H1 (cell line): ENCODE data around the gene DNAAF5. TPM values are rescaled to one million over a fixed set of nuclear protein-coding genes. Genes with fewer than 3 reads are reported as not detected.

Source experiments
- CTCF ChIA-PET: fragments of 300-600 bp; sonication (Branson Sonifier 250); formaldehyde crosslinking; loops from one replicate; lab custom pipeline; 2021; ENCODE audit not compliant: partially characterized antibody; lab: Charles Lee
- POLR2A ChIA-PET: fragments of 300-600 bp; sonication (Branson Sonifier 250); formaldehyde crosslinking; loops from one replicate; lab custom pipeline; 2021; ENCODE audit warnings: inconsistent platforms; ENCODE audit not compliant: partially characterized antibody; lab: Charles Lee
- DNase-seq, 2 experiments: peaks; one replicate each; pipeline versions ENCODE4 v3.0.0 to v3.0.0-alpha.2; 2010 to 2022; ENCODE audit warnings: low spot score in 2 of 2, low read depth in 1 of 2, mixed read lengths in 1 of 2
- FAIRE-seq: peaks from 2 replicates; lab custom pipeline; 2011; peaks lifted over from hg19 to GRCh38; lab: Jason Lieb, UNC
- H2AFZ ChIP-seq: 2 replicates; pipeline ENCODE4 v1.8.1; 2012; ENCODE audit warnings: low read length, inconsistent platforms
- H2AK5ac ChIP-seq: 2 replicates; pipeline ENCODE4 v1.6.1; 2013; ENCODE audit warnings: low read depth, low read length
- H2BK120ac ChIP-seq: replicated peaks from 2 replicates; pipeline ENCODE3; 2013; ENCODE audit warnings: low read depth, low read length, inconsistent platforms
- H2BK12ac ChIP-seq: 2 replicates; pipeline ENCODE4 v1.6.1; 2013; ENCODE audit warnings: low read depth, low read length
- H2BK15ac ChIP-seq: 2 replicates; pipeline ENCODE4 v1.6.1; 2013; ENCODE audit warnings: low read length
- H2BK20ac ChIP-seq: 2 replicates; pipeline ENCODE4 v1.6.1; 2013; ENCODE audit warnings: low read length
- H2BK5ac ChIP-seq: 2 replicates; pipeline ENCODE4 v1.6.1; 2013; ENCODE audit warnings: low read depth, low read length
- H3K14ac ChIP-seq: 2 replicates; pipeline ENCODE4 v1.6.1; 2013; ENCODE audit warnings: inconsistent platforms; ENCODE audit not compliant: insufficient read length
- H3K18ac ChIP-seq: 2 replicates; pipeline ENCODE4 v1.6.1; 2013; ENCODE audit warnings: low read length; ENCODE audit errors: extremely low read depth
- H3K23ac ChIP-seq: 2 replicates; pipeline ENCODE4 v1.6.1; 2013; ENCODE audit warnings: inconsistent platforms; ENCODE audit not compliant: insufficient read length
- H3K23me2 ChIP-seq: 2 replicates; pipeline ENCODE4 v1.6.1; 2013; ENCODE audit warnings: low read depth, low read length
- H3K27ac ChIP-seq: 2 replicates; pipeline ENCODE4 v1.6.1; 2011; ENCODE audit warnings: low read depth, low read length, inconsistent platforms
- H3K27me3 ChIP-seq, 4 experiments: replicated peaks in 1 of 4; 1 replicate in 1 of 4; 2 replicates in 3 of 4; pipeline versions ENCODE4 v1.6.1 to v1.8.1; 2011 to 2013; ENCODE audit warnings: low read length in 3 of 4, mild to moderate bottlenecking in 3 of 4, inconsistent platforms in 2 of 4, mixed read lengths in 2 of 4, moderate library complexity in 1 of 4; ENCODE audit not compliant: control insufficient read depth in 3 of 4, insufficient read depth in 3 of 4; ENCODE audit errors: extremely low read depth in 1 of 4
- H3K36me3 ChIP-seq, 4 experiments: 2 replicates each; pipeline versions ENCODE4 v1.6.1 to v1.8.1; 2011 to 2013; ENCODE audit warnings: mild to moderate bottlenecking in 4 of 4, low read length in 3 of 4, moderate library complexity in 2 of 4, control low read depth in 1 of 4, inconsistent platforms in 1 of 4; ENCODE audit not compliant: insufficient read depth in 4 of 4, control insufficient read depth in 2 of 4
- H3K4ac ChIP-seq: replicated peaks from 2 replicates; pipeline ENCODE3; 2013; ENCODE audit warnings: low read length, low read depth, mixed read lengths, inconsistent platforms; ENCODE audit not compliant: insufficient read length
- H3K4me1 ChIP-seq, 4 experiments: replicated peaks in 1 of 4; 1 replicate in 1 of 4; 2 replicates in 3 of 4; pipeline versions ENCODE4 v1.6.1 to v1.8.1; 2011 to 2013; ENCODE audit warnings: low read length in 3 of 4, inconsistent platforms in 2 of 4, mixed read lengths in 1 of 4; ENCODE audit not compliant: insufficient read depth in 4 of 4, control insufficient read depth in 3 of 4
- H3K4me2 ChIP-seq, 2 experiments: 2 replicates each; pipeline versions ENCODE4 v1.6.1 to v1.8.1; 2011 to 2013; ENCODE audit warnings: low read depth in 2 of 2, low read length in 2 of 2, control low read depth in 1 of 2, inconsistent platforms in 1 of 2, mild to moderate bottlenecking in 1 of 2; ENCODE audit not compliant: insufficient read depth in 1 of 2
- H3K4me3 ChIP-seq, 4 experiments: fragments of 200-600, 300-600 bp in 1 of 4; sonication (generic), shearing (Covaris generic), sonication (Bioruptor Twin) in 1 of 4; 2 replicates each; pipeline versions ENCODE4 v1.5.1 to v1.8.1; 2011 to 2016; ENCODE audit warnings: low read length in 4 of 4, low read depth in 3 of 4, control low read depth in 2 of 4, inconsistent platforms in 2 of 4, mild to moderate bottlenecking in 2 of 4, mixed read lengths in 1 of 4, moderate library complexity in 1 of 4; ENCODE audit not compliant: insufficient read depth in 2 of 4; ENCODE audit errors: extremely low read depth in 1 of 4
- H3K56ac ChIP-seq: replicated peaks from 2 replicates; pipeline ENCODE3; 2013; ENCODE audit warnings: low read depth, mild to moderate bottlenecking, mixed read lengths, low read length, inconsistent platforms; ENCODE audit not compliant: insufficient read length
- H3K79me1 ChIP-seq: 2 replicates; pipeline ENCODE4 v1.6.1; 2013; ENCODE audit warnings: low read depth, low read length, control low read depth
- H3K79me2 ChIP-seq, 2 experiments: 2 replicates each; pipeline versions ENCODE4 v1.6.1 to v1.8.1; 2012 to 2013; ENCODE audit warnings: low read length in 2 of 2, mild to moderate bottlenecking in 2 of 2, inconsistent platforms in 1 of 2; ENCODE audit not compliant: insufficient read depth in 2 of 2, control insufficient read depth in 1 of 2
- H3K9ac ChIP-seq, 4 experiments: replicated peaks in 1 of 4; 1 replicate in 1 of 4; 2 replicates in 3 of 4; pipeline versions ENCODE4 v1.6.1 to v1.8.1; 2011 to 2013; ENCODE audit warnings: low read depth in 3 of 4, low read length in 3 of 4, control low read depth in 2 of 4, mild to moderate bottlenecking in 2 of 4, moderate library complexity in 2 of 4, inconsistent platforms in 1 of 4; ENCODE audit errors: extremely low read depth in 1 of 4
- H3K9me3 ChIP-seq, 2 experiments: 2 replicates each; pipeline versions ENCODE4 v1.6.1 to v1.8.1; 2012 to 2013; ENCODE audit warnings: mild to moderate bottlenecking in 2 of 2, moderate library complexity in 2 of 2, control low read depth in 1 of 2, inconsistent platforms in 1 of 2, low read depth in 1 of 2, low read length in 1 of 2, mixed read lengths in 1 of 2; ENCODE audit not compliant: insufficient read depth in 2 of 2
- H4K20me1 ChIP-seq, 2 experiments: replicated peaks in 1 of 2; 2 replicates each; pipeline versions ENCODE3 to v1.8.1; 2011 to 2013; ENCODE audit warnings: inconsistent platforms in 2 of 2, low read length in 2 of 2, mild to moderate bottlenecking in 1 of 2; ENCODE audit not compliant: insufficient read depth in 2 of 2, control insufficient read depth in 1 of 2
- H4K5ac ChIP-seq: 2 replicates; pipeline ENCODE4 v1.6.1; 2013; ENCODE audit warnings: low read length, low read depth, mixed read lengths, inconsistent platforms; ENCODE audit not compliant: insufficient read length
- H4K8ac ChIP-seq: 2 replicates; pipeline ENCODE4 v1.8.0; 2013; ENCODE audit warnings: mild to moderate bottlenecking, moderate library complexity, low read length, inconsistent platforms; ENCODE audit not compliant: insufficient read depth; ENCODE audit errors: extremely low read depth
- H4K91ac ChIP-seq: replicated peaks from 2 replicates; pipeline ENCODE3; 2013; ENCODE audit warnings: low read length, mixed read lengths, inconsistent platforms; ENCODE audit not compliant: insufficient read length
- E2F6 ChIP-seq: IDR thresholded peaks from 2 replicates; pipeline ENCODE4 v1.6.1; 2012; ENCODE audit warnings: inconsistent platforms
- FOSL1 ChIP-seq: IDR thresholded peaks from 2 replicates; pipeline ENCODE4 v1.6.1; 2011; ENCODE audit warnings: mild to moderate bottlenecking, low read depth, low read length, moderate library complexity; ENCODE audit not compliant: insufficient read depth
- GABPA ChIP-seq: IDR thresholded peaks from 2 replicates; pipeline ENCODE4 v1.6.1; 2011; ENCODE audit warnings: mild to moderate bottlenecking, low read length, moderate library complexity, borderline replicate concordance; ENCODE audit not compliant: insufficient read depth
- GTF2F1 ChIP-seq: IDR thresholded peaks from 2 replicates; pipeline ENCODE4 v1.6.1; 2012; ENCODE audit warnings: low read depth, low read length, improper control_type of control experiment, borderline replicate concordance
- MAX ChIP-seq: IDR thresholded peaks from 2 replicates; pipeline ENCODE4 v1.6.1; 2012; ENCODE audit warnings: inconsistent platforms
- RNF2 ChIP-seq: fragments of 200-900, 300-1000 bp; sonication (generic); IDR thresholded peaks from 2 replicates; pipeline ENCODE4 v1.7.1; 2016; ENCODE audit warnings: borderline replicate concordance, low read depth, mild to moderate bottlenecking, antibody characterized with exemption, low read length; ENCODE audit not compliant: poor library complexity, severe bottlenecking; ENCODE audit errors: missing control alignments
- RXRA ChIP-seq: IDR thresholded peaks from 2 replicates; pipeline ENCODE4 v1.6.1; 2011; ENCODE audit warnings: low read depth, mild to moderate bottlenecking, low read length, moderate library complexity; ENCODE audit not compliant: insufficient read depth
- SIX5 ChIP-seq: IDR thresholded peaks from 2 replicates; pipeline ENCODE4 v1.6.1; 2011; ENCODE audit warnings: mild to moderate bottlenecking, low read depth, low read length
- SUZ12 ChIP-seq: fragments of 200-600 bp; sonication (generic); IDR thresholded peaks from 2 replicates; pipeline ENCODE4 v1.6.1; 2012; ENCODE audit warnings: mild to moderate bottlenecking, inconsistent platforms, low read length, moderate library complexity, mixed read lengths
- TAF7 ChIP-seq: optimal IDR thresholded peaks from 2 replicates; pipeline ENCODE3; 2011; ENCODE audit warnings: low read depth, mild to moderate bottlenecking, inconsistent platforms, low read length, moderate library complexity, borderline replicate concordance
- TBP ChIP-seq: IDR thresholded peaks from 2 replicates; pipeline ENCODE4 v1.6.1; 2011; ENCODE audit warnings: low read depth, low read length, improper control_type of control experiment
- TCF12 ChIP-seq: IDR thresholded peaks from 2 replicates; pipeline ENCODE4 v1.6.1; 2011; ENCODE audit warnings: low read depth, mild to moderate bottlenecking, low read length
- ZNF274 ChIP-seq: IDR thresholded peaks from 2 replicates; pipeline ENCODE4 v1.7.0; 2012; ENCODE audit warnings: low read length, borderline replicate concordance; ENCODE audit errors: extremely low read depth
- WGBS, 2 experiments: shearing (Covaris generic) in 1 of 2; methylation state at CpG; one replicate each; pipeline versions ENCODE4 v1.1.6 to v1.1.7; 2013 to 2015; ENCODE audit warnings: low lambda C conversion rate in 2 of 2, mixed read lengths in 2 of 2, inconsistent platforms in 1 of 2, low coverage in 1 of 2, missing lambda C conversion rate in 1 of 2; ENCODE audit not compliant: insufficient replicate concordance in 2 of 2, insufficient coverage in 1 of 2, insufficient read length in 1 of 2; ENCODE audit errors: extremely low coverage in 1 of 2, missing lambda C conversion rate in 1 of 2; 5-methylcytosine and 5-hydroxymethylcytosine counted together
- polyA plus RNA-seq, 7 experiments: library from polyadenylated mRNA; depleted of rRNA in 3 of 7; stranded (reverse) in 5 of 7; unstranded in 2 of 7; fragments of >200 nt in 5 of 7; fragments of 200-250 nt in 2 of 7; gene quantifications; 1 replicate in 5 of 7; 2 replicates in 1 of 7; 4 replicates in 1 of 7; pipeline versions ENCODE4 v1.2.1 to v1.2.3, GENCODE V29; 2011 to 2013; ENCODE audit warnings: missing spikeins in 2 of 7, mixed read lengths in 2 of 7
- total RNA-seq: library from RNA; stranded (reverse); fragmentation: NEBNext Ultra II Directional; extraction: Animal tissue kit (Norgen Biotek cat#: 25700); gene quantifications from 2 replicates; pipeline ENCODE4 v1.2.1, GENCODE V29; 2021

DNAAF5 gene
- total and polyA plus RNA-seq, 2 of the 8 experiments (the other 6 are each of a cell fraction or from before 2014, with no cell fraction given): 55.1 to 95.9 TPM

GRCh38 chr7:791519-791918 is 65.0 kb downstream of the DNAAF5 start:
- H3K23me2 ChIP-seq: no peaks in the 10 kb centered on the region
- no peak overlapping the region for H2BK20ac ChIP-seq
- H3K23ac ChIP-seq: no peak overlapping the region
- no peaks in the 10 kb centered on the region for H3K4me1 ChIP-seq
- H4K8ac ChIP-seq: no peak overlapping the region
- H3K14ac ChIP-seq: no peak overlapping the region
- no peak overlapping the region for H4K5ac ChIP-seq
- H3K4me2 ChIP-seq: no peak overlapping the region
- H3K36me3 ChIP-seq: peaks cover 0 to 4% (median 0%) of the 10 kb centered on the region in 4 experiments; a peak in 3 of 8 replicates
- H3K56ac ChIP-seq: no peak overlapping the region
- no peaks in the 10 kb centered on the region for H4K20me1 ChIP-seq
- no peak overlapping the region for H4K91ac ChIP-seq
- H3K4ac ChIP-seq: no peak overlapping the region
- no peak overlapping the region for H3K9ac ChIP-seq
- CTCF ChIA-PET: interaction anchor here (1.2 to 6.6 kb wide), 3 partner anchors 23 to 80 kb away, joined by 3 to 38 read pairs (median 3); no protein-coding TSS in a partner anchor
- no peak overlapping the region for H2BK120ac ChIP-seq
- H3K79me1 ChIP-seq: no peaks in the 10 kb centered on the region
- FAIRE-seq (no peak), DNase-seq (no peak)
- no peak overlapping the region for H3K27ac ChIP-seq
- no peak for TF ChIP-seq SUZ12
- no peak for TF ChIP-seq FOSL1
- TF ChIP-seq E2F6: no peak
- no peak for TF ChIP-seq ZNF274
- TF ChIP-seq TBP: no peak
- TF ChIP-seq GABPA: no peak
- TF ChIP-seq TAF7: no peak
- TF ChIP-seq RXRA: no peak
- TF ChIP-seq RNF2: no peak
- no peak for TF ChIP-seq GTF2F1
- no peak for TF ChIP-seq TCF12
- no peak for TF ChIP-seq SIX5
- no peak for TF ChIP-seq MAX
- POLR2A ChIA-PET: interaction anchor here (0.6 to 1.3 kb wide), 2 partner anchors 19 to 1091 kb away, joined by 3 read pairs; no protein-coding TSS in a partner anchor
- H3K18ac ChIP-seq: no peak overlapping the region
- H2AFZ ChIP-seq: no peak overlapping the region
- no peak overlapping the region for H2BK5ac ChIP-seq
- WGBS, 2 experiments: 76% methylated on average over 5 of the region's 5 CpGs; no CpG with 5 or more reads in 1 of the 2 experiments
- H2BK12ac ChIP-seq: no peak overlapping the region
- no peaks in the 10 kb centered on the region for H3K9me3 ChIP-seq
- no peak overlapping the region for H2BK15ac ChIP-seq
- no peak overlapping the region for H2AK5ac ChIP-seq
- H3K27me3 ChIP-seq: no peaks in the 10 kb centered on the region
- no peaks in the 10 kb centered on the region for H3K79me2 ChIP-seq
- H3K4me3 ChIP-seq: no peak overlapping the region
